GM18870 (cell line): ENCODE measurements around the gene PSIP1.
"Not testable (repeated sequence)": the region's sequence is repeated elsewhere in the genome, so short reads cannot be mapped to it uniquely, and the experiment has no call there.

Source experiments
- ATAC-seq: cut with Tn5 transposase; IDR thresholded peaks from one replicate; pipeline ENCODE4 v1.9.1; 2021; ENCODE audit warnings: moderate library complexity; ENCODE audit not compliant: unreplicated experiment

PSIP1 gene

GRCh38 chr9:15510789-15511575, at the start of gene PSIP1:
PSIP1 (minus strand) TSS chr9:15510970; CDS start chr9:15510188, 782 bp downstream.
- ATAC-seq: peak; percentile 88

GRCh38 chr9:15553528-15553898, 42.7 kb upstream of the PSIP1 start:
- ATAC-seq: peak; percentile 28

DNA sequence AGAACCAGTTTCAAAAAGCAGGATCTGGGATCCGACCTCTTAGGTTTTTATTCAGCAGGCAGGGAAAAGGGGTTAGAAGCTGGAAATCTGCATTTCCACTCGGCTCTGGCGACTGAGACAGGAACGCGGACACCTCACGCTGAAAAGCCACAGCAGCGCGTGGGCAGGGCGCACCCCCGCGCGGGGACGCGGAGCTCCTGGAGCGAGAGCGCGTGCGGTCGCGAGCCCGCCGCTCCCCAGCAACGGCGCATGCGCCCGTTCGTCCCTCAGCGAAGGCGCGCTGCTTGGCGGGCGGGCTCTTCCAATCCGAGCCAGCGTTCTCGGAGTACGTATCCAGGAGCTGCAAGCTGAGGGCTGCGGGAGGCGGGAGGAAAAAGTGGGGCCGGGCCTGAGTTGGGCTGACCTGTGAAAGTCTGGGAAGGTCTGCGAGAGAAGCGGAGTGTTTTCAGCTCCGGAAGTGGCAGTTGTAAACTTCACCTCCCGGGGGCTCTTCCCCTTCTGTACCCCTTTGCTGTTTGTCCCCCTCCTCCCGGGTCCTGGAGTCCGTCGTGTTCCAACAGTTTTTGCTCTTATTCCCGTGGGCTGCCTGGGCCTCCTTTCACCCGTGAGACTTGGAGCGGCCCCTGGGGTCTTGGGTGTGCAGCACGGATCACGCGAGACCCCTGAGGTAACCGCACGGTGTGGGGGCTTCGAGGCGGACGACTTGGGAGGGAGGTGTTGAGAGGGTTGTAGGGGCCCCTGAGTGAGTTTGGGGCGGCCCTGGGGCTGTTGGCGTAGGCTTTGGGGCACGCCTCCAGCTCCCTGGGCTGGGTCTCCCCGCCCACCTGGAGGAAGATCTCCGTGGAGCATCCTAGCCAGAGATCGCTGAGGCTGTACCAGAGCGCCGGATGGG, 42.1 kb upstream of the PSIP1 start, which contains the start of gene CCDC171:
Gene CCDC171 (plus strand): TSS at position 408 of the 892 bp plus-strand sequence. CDS start 11,046 bp downstream, outside the sequence.
- ATAC-seq: peak; percentile 59

GRCh38 chr9:15549611-15550010, 38.8 kb upstream of the PSIP1 start:
- ATAC-seq: no peak

DNA sequence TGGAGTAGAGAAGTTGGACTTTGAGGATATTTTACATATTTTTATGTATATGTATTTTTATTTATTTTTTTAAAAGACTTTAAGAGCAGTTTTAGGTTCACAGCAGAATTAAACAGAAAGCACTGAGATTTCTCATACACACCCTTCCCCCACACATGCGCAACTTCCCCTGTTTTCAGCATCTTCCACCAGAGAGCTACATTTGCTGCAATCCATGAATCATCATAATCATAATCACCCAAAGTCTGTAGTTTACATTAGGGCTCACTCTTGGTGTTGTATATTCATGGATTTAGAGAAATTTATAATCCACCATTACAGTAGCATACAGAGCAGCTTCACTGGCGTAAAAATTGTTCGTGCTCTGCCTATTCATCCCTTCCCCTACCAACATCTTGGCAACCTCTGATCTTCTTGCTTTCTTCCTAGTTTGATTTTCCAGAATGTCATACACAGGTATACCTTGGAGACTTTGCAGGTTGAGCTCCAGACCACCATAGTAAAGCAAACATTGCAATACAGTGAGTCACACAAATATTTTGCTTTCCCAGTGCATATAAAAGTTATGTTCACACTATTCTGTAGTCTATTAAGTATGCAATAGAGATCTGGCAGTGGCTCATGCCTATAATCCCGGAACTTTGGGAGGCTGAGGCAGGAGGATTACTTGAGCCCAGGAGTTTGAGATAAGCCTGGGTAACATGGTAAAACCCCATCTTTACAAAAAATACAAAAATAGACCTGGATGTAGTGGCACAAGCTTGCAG, 32.5 kb upstream of the PSIP1 start:
- no peak for ATAC-seq

DNA sequence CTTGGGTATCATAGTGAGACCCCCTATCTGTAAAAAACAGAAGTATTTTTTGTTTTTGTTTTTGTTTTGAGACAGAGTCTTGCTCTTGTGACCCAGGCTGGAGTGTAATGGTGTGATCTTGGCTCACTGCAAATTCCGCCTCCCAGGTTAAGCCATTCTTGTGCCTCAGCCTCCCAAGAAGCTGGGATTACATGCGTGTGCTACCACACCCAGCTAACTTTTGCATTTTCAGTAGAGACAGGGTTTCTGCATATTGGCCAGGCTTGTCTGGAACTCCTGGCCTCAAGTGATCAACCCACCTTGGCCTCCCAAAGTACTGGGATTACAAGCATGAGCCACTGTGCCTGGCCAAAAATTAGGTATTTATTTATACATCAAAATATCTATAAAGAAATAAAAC, 31.9 kb upstream of the PSIP1 start:
- no peak for ATAC-seq

DNA sequence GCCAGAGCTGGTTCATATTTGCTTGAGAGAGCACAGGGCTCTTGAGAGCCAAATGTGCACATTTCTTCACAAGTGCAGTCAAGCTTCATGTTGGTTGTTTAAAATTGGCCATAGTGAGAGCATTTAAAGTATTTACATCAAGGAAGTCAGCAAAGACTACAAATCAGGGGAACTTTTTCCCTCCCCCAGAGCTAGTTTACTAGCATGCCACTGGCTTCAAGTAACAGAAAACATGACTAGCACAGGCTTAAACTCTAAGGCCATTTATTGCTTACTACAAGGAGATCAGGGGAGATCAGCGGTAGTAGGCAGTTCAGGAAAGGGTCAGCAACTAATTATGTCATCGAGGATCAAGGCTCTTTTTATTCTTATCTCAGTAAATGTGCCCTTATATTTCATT, 31.1 kb upstream of the PSIP1 start:
- no peak for ATAC-seq

GRCh38 chr9:15531380-15531779, 20.6 kb upstream of the PSIP1 start:
- ATAC-seq: peak; percentile 34

GRCh38 chr9:15529566-15530324, 19.0 kb upstream of the PSIP1 start:
- peak; percentile 89 for ATAC-seq

GRCh38 chr9:15527035-15527434, 16.3 kb upstream of the PSIP1 start:
- ATAC-seq: not testable (repeated sequence)

- ATAC-seq: no peak
Measured at GRCh38 chr9:15525958-15526357, 15.2 kb upstream of the PSIP1 start.

DNA sequence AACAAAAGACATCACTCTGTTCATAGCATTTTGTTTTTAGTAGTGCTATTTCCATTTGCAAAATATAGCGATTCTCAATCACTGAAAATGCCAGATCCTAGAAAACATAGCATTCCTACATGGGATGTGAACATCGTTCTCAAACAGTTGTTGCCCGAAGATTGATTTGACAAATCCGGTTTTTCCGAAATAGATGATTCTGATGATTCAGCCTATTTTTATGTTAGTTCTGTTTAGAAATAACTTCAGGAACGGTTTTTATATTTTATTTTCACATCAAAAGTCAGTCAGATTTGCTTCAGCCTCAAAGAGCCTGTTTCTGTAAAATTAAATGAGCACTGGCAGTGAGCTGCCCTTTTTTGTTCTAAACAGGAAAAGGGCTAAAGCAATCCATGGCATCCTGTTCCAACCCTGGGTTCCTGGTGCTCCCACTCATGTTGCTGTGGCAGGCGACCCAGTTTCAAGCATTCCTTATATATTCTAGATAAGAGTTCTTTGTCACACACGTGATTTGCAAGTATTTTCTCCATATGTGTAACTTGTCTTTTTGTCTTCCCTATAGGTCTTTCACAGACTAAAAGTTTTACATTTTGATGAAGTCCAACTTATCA, 14.2 kb upstream of the PSIP1 start:
- no peak for ATAC-seq

- no peak for ATAC-seq
Measured at GRCh38 chr9:15522130-15522755, 11.5 kb upstream of the PSIP1 start.

GRCh38 chr9:15521254-15521653, 10.5 kb upstream of the PSIP1 start:
- no peak for ATAC-seq

- no peak for ATAC-seq
Measured at GRCh38 chr9:15519831-15520230, 9.1 kb upstream of the PSIP1 start.

- no peak for ATAC-seq
Measured at GRCh38 chr9:15513335-15513734, 2.6 kb upstream of the PSIP1 start.

DNA sequence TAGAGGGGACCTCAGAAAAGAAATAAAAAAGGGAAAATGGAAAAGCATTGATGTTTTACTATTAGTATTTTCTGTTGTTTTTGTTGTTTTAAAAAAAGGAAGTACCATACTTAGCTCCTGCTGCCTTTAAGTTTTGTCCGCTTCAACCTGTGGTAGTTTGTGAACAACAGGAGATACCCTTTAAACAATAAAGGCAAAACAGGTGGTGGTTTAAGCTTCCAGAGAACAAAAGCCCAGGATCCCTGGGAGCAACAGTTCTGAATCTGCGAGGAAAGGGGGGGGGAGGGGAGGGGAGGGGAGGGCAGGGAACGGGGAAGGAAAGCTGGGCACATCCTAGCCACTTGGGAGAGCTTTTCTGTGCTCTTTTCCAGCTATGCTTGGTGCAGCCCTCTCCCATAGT, 2.1 kb upstream of the PSIP1 start:
- no peak for ATAC-seq

DNA sequence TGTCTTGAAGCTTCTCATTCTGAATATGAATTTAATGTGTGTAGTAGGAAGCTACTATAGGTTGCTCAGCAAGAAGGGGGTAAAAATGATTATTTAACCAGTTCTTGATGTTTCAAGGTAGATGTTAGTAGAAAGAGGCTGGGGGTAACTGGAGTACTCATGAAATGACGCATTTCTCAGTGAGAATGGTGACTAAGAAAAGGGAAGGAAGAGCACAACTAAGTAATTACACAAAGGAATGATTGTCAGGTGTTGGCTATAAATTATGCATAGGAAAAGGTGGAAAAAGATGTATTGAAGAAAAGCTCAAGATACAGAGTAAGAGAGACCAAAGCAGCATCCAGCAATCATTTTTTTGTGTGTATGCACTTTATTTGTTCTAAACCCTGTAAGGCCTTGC, 1.4 kb upstream of the PSIP1 start:
- ATAC-seq: no peak

DNA sequence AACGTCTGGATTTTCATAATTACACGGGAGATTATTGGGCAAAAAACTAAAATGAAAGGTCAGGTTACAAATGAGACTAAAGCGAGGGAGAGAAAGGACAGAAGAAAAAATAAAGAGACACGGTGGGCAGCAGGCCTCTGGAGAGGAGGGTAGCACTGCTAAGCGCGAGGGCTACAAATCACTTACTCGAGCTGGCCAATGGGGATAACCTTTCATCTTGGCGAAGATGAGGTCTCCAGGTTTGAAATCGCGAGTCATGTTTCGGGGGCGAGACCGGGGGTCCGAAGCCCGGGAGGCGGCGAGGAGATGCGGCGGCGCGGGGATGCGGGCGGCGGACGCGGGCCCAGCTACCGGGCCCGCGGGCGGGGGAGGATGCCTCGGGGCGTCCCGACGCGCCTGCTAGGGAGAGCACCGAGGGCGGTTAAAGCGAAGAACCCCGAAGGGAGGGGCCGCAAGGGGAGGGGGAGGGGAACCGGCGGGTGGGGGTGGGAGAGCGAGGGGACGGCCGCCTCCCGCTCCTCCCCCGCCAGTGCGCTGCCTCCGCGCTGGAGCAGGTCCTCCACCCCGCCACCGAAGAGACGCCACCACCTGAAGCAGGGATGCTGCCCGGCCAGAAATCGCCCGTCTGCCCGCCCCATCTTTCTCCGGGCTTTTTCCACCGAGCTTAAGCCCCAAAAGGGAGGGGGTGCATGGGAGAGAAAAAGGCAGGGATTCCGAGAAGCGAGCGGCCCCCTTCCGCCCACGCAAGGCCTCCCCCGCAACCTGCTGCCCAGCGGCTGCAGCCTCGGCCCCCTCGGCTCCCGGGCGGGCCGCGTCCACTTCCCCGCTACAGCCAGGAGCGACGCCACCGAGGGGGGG, 610 bp downstream of the PSIP1 start:
- peak; percentile 3 for ATAC-seq
